Measurements from ENCODE around the gene TNFRSF4. TPM values are rescaled to one million over a fixed set of nuclear protein-coding genes. Genes with fewer than 3 reads are reported as not detected.

TNFRSF4 gene
- total RNA-seq (2021; ENCODE audit: unreplicated experiment) (0.37 TPM), Bru-seq, nascent RNA (percentile 19 among the genes with signal in this experiment), BruChase-seq, experiment 1, labeled RNA remaining after a 6-hour chase (percentile 15 among the genes with signal in this experiment), BruChase-seq, experiment 2, labeled RNA remaining after a 2-hour chase (percentile 14 among the genes with signal in this experiment)
- 0.09 TPM in 1 of 2 replicates, not detected in the other for polyA plus RNA-seq (2012)
- long read RNA-seq = 0 reads

- Histone ChIP-seq H3K79me2 (ENCODE audit: insufficient read depth, low read length) (no peaks in the 10 kb centered on the region), H3K9me3 (ENCODE audit: control insufficient read depth in 1 of 2, insufficient read depth in 1 of 2, low read depth in 1 of 2, low read length in 2 of 2) (no peaks in the 10 kb centered on the region), H3K36me3 (ENCODE audit: control insufficient read depth in 1 of 2, insufficient read depth in 2 of 2, low read length in 2 of 2) (peaks cover 2 to 16% of the 10 kb centered on the region in 2 experiments; a peak in 2 of 4 replicates), H3K9me2 (ENCODE audit: insufficient read depth) (no peaks in the 10 kb centered on the region), H3K4me2 (ENCODE audit: low read length) (no peak within 1 kb of the TSS), H3K4me3 (replicated peaks in 1 of 2; ENCODE audit: low read depth in 1 of 2, low read length in 2 of 2) (no peak within 1 kb of the TSS), H3K27ac (ENCODE audit: low read depth, low read length) (no peak within 1 kb of the TSS), H3K27me3 (ENCODE audit: insufficient read depth, low read length) (no peaks in the 10 kb centered on the region), H3K9ac (ENCODE audit: low read length) (no peak within 1 kb of the TSS), H3K4me1 (ENCODE audit: control insufficient read depth in 1 of 2, insufficient read depth in 2 of 2, low read length in 2 of 2) (peaks cover 6 to 13% of the 10 kb centered on the region in 2 experiments), H2AFZ (ENCODE audit: low read depth, low read length, poor library complexity, severe bottlenecking) (no peak within 1 kb of the TSS), H4K20me1 (ENCODE audit: insufficient read depth) (no peaks in the 10 kb centered on the region)
- no TSS peak for BruUV-seq (replicated peaks)
- RAD21 ChIA-PET (ENCODE audit: low non-redundant PET in 1 of 2, low total read pairs in 2 of 2, uncharacterized antibody in 2 of 2, unreplicated experiment in 2 of 2) = no interaction called here
- intact Hi-C loops (cut with micrococcal nuclease) = no loop called here
- POLR2A ChIA-PET = interaction anchor here (1.7 kb wide), 1 partner anchor 48 kb away, joined by 3 read pairs; no protein-coding TSS in a partner anchor
- DNase-seq (ENCODE audit: low read depth, low spot score) (no peak), ATAC-seq (no peak)
- CTCF ChIA-PET = no interaction called here
- TF ChIP-seq CTCF (IDR thresholded peaks at IDR 0.05 in 2 of 3, conservative IDR thresholded peaks at IDR 0.05 in 1 of 3; ENCODE audit: borderline replicate concordance in 1 of 3, insufficient read depth in 1 of 3, low read depth in 2 of 3, low read length in 2 of 3) (no peak), ZNF274 (IDR thresholded peaks at IDR 0.05; ENCODE audit: low read depth, low read length) (no peak), EZH2 (IDR thresholded peaks at IDR 0.05) (no peak), POLR2A (IDR thresholded peaks at IDR 0.05; ENCODE audit: borderline replicate concordance, extremely low read depth, insufficient read depth, insufficient read length) (no peak), FOSL1 (IDR thresholded peaks at IDR 0.05; ENCODE audit: low read depth) (no peak), ZFX (IDR thresholded peaks at IDR 0.05) (no peak), YY1 (IDR thresholded peaks at IDR 0.05; ENCODE audit: extremely low read depth, insufficient replicate concordance, low read depth, low read length) (no peak), ZBTB33 (IDR thresholded peaks at IDR 0.05; ENCODE audit: extremely low read depth, insufficient replicate concordance, low read length) (no peak), POLR2AphosphoS5 (IDR thresholded peaks at IDR 0.05; ENCODE audit: low read depth, low read length) (no peak), REST (IDR thresholded peaks at IDR 0.05; ENCODE audit: low read depth) (no peak), SP1 (IDR thresholded peaks at IDR 0.05; ENCODE audit: low read depth) (no peak), TCF7L2 (IDR thresholded peaks at IDR 0.05; ENCODE audit: borderline replicate concordance, extremely low read depth, insufficient read depth, insufficient read length) (no peak), CBX3 (IDR thresholded peaks at IDR 0.05; ENCODE audit: low read depth) (no peak), RAD21 (IDR thresholded peaks at IDR 0.05; ENCODE audit: low read depth) (no peak), EGR1 (IDR thresholded peaks at IDR 0.05; ENCODE audit: low read depth) (no peak), ELF1 (IDR thresholded peaks at IDR 0.05; ENCODE audit: borderline replicate concordance, low read depth) (no peak), ATF3 (IDR thresholded peaks at IDR 0.05) (no peak)
These were observed at the start of gene TNFRSF4 for GRCh38 chr1:1213345-1214265. TSS of gene TNFRSF4 (minus strand) at chr1:1214153. CDS start at chr1:1214127, 26 bp downstream.

Measured in HCT116 (cell line).